Brain microvascular endothelial cell (primary cell): Measurements from ENCODE around the gene SLC22A12.

Experiments
- DNase-seq: peaks from one replicate; pipeline ENCODE4 v3.0.0-alpha.2; 2020
- H3K27ac ChIP-seq: fragments of 250-450 bp; sonication (Bioruptor Pico); 2 replicates; pipeline ENCODE4 v1.5.1; 2020; ENCODE audit warnings: mild to moderate bottlenecking, moderate library complexity
- H3K27me3 ChIP-seq: fragments of 250-450 bp; sonication (Bioruptor Pico); replicated peaks from 2 replicates; pipeline ENCODE4 v1.5.1; 2020; ENCODE audit warnings: mild to moderate bottlenecking
- H3K36me3 ChIP-seq: fragments of 250-450 bp; sonication (Bioruptor Pico); replicated peaks from 2 replicates; pipeline ENCODE4 v1.5.1; 2020; ENCODE audit warnings: mild to moderate bottlenecking
- H3K4me3 ChIP-seq: 2 replicates; pipeline ENCODE4 v1.5.1; 2011; ENCODE audit warnings: low read depth, mild to moderate bottlenecking, control low read depth, low read length, moderate library complexity
- in situ Hi-C: cut with HindIII; loops from 2 replicates; pipeline ENCODE4 v1.10.0; 2017; ENCODE audit warnings: low sequenced_read_pairs, low pct_ligation_motif_present
- TF ChIP-seq, protein P1 (sequence below): IDR thresholded peaks from 2 replicates; pipeline ENCODE4 v1.5.1; 2011; ENCODE audit warnings: low read depth, mild to moderate bottlenecking, moderate library complexity, low read length, control low read depth, inconsistent platforms; ENCODE audit errors: missing control alignments

The SLC22A12 gene

DNA sequence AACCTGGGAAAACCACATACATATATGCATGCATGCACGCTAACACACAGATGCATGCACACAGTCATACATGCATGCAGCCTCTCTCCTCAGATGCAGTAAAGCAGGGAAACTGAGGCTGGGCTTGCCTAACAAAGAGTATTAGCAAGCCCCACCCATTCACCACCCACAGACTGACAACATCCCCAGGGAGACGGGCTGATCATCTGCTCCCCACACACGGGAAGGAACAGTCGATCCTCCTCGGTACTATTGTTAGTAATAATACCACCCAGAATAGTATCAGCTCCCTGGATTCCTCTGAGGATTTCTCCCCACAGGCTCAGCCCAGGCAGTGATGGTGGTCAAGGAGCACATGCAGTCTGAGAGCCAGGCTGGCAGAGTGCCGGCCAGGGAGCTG, 41.2 kb downstream of the SLC22A12 start:
- DNase-seq = no peak
- H3K36me3 ChIP-seq = no peaks in the 10 kb centered on the region
- in situ Hi-C loops = no loop called here
- H3K4me3 ChIP-seq = no peak overlapping the region
- no peak overlapping the region for H3K27ac ChIP-seq
- TF ChIP-seq, protein P1, sequence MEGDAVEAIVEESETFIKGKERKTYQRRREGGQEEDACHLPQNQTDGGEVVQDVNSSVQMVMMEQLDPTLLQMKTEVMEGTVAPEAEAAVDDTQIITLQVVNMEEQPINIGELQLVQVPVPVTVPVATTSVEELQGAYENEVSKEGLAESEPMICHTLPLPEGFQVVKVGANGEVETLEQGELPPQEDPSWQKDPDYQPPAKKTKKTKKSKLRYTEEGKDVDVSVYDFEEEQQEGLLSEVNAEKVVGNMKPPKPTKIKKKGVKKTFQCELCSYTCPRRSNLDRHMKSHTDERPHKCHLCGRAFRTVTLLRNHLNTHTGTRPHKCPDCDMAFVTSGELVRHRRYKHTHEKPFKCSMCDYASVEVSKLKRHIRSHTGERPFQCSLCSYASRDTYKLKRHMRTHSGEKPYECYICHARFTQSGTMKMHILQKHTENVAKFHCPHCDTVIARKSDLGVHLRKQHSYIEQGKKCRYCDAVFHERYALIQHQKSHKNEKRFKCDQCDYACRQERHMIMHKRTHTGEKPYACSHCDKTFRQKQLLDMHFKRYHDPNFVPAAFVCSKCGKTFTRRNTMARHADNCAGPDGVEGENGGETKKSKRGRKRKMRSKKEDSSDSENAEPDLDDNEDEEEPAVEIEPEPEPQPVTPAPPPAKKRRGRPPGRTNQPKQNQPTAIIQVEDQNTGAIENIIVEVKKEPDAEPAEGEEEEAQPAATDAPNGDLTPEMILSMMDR = no peak
- peaks cover 4% of the 10 kb centered on the region for H3K27me3 ChIP-seq

DNA sequence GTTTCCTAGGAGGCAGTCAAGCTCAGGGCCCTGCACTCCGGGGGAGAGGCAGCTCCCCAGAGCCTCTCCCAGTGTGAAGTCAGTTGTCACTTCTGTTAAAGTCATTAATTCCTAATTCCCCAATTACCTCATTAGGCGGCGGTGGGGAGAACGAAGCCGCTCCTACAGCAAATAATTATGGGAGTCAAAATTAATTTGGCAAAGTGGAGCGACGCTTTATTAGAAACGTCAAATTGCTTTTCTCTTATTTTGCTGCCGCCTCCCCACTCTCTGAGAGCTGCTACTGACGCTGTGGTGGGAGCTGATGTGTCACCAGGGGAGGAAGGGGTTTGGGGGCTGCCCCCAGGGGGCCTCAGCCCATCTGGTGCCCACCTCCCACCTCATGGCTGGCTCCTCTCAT, 41.6 kb downstream of the SLC22A12 start:
- TF ChIP-seq, protein P1 = no peak
- no peak for DNase-seq
- peaks cover 6% of the 10 kb centered on the region for H3K27me3 ChIP-seq
- H3K4me3 ChIP-seq = no peak overlapping the region
- no peaks in the 10 kb centered on the region for H3K36me3 ChIP-seq
- in situ Hi-C loops = no loop called here
- H3K27ac ChIP-seq = no peak overlapping the region

DNA sequence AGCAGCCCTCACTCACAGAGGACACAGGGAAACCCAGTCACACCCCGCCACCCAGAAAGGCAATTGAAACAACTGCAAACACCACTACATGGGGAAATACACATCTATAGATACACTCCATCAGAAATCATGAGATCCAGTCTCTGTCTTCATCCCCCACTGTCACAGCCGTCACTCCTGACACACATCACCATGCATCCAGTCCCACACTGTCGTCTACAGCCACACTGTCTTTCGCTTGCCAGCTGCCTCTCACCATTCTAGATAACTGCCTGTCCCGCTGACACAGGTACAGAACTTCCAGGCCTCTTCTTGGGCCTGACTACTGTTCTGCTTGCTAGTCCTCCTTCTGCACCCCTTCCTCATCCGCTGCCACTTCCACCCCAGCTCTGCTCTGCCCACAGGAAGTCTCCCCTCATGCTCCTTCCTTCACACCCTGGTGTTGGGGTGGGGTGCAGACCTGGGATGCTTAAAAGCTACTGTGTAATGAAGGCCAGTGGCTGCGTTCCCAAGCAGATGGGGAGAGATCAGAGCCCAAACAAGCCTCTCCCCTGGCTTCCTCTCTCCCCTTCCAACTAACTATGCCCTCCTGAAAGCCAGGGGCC, 42.6 kb downstream of the SLC22A12 start:
- no peak for DNase-seq
- H3K27ac ChIP-seq = no peak overlapping the region
- no peak overlapping the region for H3K4me3 ChIP-seq
- peaks cover 16% of the 10 kb centered on the region for H3K27me3 ChIP-seq
- in situ Hi-C loops = no loop called here
- TF ChIP-seq, protein P1 = no peak
- no peaks in the 10 kb centered on the region for H3K36me3 ChIP-seq

DNA sequence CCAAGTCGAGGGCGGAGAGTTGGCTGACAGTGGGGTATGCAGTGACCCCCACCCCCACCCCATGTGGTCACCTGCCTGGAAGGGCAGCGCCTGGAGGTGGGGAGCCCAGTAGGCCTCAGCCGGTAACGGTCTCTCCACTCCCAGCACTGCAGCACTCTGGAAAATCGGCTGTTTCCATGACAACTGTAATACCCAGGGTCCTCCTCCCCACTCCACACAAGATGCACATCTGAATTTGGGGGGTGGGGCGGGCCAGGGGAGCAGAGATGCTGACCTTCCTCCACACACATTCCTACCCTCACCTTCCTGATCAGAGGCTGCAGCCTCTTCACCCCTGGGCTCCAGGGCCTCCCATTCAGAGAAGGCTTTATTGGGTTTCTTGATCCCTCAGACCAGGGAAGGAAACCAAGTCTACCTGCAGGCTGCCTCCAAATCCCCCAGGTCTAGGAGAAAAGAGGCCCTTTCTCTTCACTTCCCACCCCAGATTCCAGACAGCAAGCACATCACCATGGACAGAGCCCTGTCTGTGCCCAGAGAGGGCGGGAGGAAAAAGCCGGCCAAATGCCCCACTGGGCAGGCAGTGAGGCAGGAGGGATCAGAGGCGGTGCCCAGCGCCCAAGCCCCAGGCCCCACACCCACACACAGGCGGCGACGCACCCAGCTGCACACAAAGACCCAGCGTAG, 46.5 kb downstream of the SLC22A12 start:
- in situ Hi-C loops = no loop called here
- no peaks in the 10 kb centered on the region for H3K36me3 ChIP-seq
- no peak overlapping the region for H3K4me3 ChIP-seq
- TF ChIP-seq, protein P1 = no peak
- H3K27ac ChIP-seq = no peak overlapping the region
- no peak for DNase-seq
- H3K27me3 ChIP-seq = peaks cover 47% of the 10 kb centered on the region

DNA sequence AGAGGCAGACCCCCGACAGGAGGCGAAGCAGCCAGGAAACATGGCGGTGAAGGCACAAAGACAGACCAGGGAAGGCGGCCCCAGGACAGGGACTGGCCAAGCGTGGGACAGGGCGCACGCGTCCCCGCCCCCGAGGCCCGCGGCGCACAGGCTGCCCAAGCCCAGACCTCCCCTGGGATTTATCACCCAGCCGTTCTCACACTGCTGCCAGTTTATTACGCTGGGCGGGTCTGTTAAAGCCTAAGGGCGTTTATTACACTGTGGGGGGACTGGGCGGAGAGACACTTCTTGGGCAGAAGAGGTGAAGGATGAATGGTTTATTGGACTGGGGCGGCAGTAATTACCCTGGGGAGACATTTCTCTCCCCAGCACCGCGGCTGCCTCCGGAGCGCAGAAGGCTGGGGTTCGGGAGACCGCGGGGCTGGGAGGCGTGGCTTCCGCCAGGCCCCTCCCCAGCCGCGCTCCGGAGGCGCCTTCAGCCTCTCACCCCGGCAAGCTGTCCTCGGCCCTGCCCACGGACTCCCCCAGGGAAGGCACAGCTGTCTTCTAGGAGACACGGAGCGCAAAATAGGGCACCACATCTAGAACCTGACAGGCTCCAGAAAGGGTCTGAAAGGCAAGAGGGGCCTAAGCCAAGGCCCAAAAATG, 47.1 kb downstream of the SLC22A12 start:
- in situ Hi-C loops = no loop called here
- peaks cover 52% of the 10 kb centered on the region for H3K27me3 ChIP-seq
- TF ChIP-seq, protein P1 = no peak
- no peak overlapping the region for H3K27ac ChIP-seq
- DNase-seq = no peak
- no peaks in the 10 kb centered on the region for H3K36me3 ChIP-seq
- no peak overlapping the region for H3K4me3 ChIP-seq
